Dedifferentiated amniotic fluid mesenchymal stem cell (primary cell): ENCODE results near the gene PLAU.
"Not testable (repeated sequence)": the region's sequence is repeated elsewhere in the genome, so short reads cannot be mapped to it uniquely, and the experiment has no call there.

Source experiments
- DNase-seq: peaks from one replicate; pipeline ENCODE4 v3.0.0-alpha.2; 2016; ENCODE audit errors: extremely low spot score

The PLAU gene

DNA sequence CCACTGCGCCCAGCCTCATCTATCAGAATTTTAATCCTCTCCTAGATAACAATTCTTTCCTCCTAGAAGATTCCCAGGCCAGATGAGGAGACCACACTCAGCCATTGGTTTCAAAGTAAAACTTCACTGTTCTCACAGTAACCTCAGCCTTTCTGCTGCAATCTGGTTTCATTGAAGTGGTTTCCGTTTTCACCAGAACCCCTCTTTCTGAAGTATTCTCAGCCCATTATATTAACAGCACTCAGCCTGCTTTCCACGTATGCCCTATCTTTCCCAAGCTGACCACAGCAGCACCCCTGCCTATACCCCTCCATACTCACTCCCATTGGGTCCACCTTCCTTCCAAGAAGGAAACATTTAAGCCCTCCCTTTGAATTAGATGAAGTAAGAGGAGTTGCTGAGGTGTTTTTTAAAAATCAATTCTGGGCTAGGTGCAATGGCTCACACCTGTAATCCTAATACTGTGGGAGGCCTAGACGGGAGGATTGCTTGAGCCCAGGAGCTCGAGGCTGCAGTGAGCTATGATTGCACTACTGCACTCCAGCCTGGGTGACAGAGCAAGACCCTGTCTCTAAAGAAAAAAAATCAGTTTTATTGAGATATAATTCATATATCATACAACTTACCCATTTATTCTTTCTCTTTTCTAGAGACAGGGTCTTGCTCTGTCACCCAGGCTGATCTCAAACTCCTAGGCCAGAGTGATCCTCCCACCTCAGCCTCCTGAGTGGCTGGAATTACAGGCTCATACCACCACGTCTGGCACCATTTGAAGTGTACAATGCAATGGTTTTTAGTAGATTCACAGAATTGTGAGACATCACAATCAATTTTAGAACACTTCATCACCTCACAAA is 11.3 kb downstream of the PLAU start:
- DNase-seq: no peak

DNA sequence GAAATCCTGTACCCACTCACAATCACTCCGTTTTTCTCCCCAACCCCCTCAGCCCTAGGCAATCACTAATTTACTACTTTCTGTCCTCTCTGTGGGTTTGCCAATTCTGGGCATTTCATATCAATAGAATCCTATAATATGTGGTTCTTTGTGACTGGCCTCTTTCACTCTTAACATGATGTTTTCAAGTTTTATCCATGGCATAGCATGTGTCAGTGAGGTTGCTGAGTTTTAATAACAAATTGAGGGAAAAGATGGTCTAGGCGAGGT is 11.9 kb downstream of the PLAU start:
- DNase-seq: no peak

DNA sequence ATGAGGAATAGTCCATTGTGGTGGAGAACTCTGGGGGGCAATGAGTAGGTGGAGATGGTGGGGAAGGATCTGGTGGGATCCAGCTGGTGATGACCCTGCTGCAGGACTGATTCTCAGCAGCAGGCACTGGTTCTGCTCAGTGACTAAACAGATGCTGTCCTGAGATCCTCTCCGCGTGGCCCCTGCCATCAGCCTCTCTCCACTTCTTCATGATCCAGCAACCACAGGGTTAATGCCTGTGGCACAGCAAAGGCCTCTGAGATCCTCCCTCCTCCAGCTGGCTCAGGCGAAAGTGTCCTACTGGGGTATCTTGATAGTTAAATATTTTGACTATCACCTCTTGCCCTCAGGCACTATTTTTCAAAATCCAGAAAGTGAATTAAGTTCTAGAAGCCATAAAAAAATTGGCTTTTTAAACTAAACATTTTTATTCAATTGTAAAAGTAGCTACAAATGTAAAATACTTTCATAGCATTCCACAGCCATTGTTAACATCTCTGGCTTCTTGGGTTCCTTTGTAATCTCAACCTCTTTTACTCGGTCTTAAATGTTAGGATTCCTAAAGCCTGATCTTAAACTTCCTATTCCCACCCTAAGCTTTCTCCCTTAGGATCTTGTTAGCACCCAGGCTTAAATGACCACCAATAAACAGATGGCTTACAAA is 13.1 kb downstream of the PLAU start:
- DNase-seq: no peak

DNA sequence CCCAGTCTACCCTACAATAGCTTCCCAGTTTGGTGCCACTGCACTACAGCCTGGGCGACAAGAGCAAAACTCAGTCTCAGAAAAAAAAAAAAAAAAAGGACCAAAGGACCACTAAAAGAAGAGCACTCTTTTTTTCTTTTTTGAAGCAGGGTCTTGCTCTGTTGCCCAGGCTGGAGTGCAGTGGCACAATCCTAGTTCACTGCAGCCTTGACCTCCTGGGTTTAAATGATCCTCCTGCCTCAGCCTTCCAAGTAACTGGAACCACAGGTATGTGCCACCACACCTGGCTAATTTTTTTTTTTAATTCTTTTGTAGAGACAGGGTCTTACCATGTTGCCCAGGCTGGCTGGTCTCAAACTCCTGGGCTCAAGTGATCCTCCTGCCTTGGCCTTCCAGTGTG is 14.0 kb downstream of the PLAU start:
- DNase-seq: no peak

DNA sequence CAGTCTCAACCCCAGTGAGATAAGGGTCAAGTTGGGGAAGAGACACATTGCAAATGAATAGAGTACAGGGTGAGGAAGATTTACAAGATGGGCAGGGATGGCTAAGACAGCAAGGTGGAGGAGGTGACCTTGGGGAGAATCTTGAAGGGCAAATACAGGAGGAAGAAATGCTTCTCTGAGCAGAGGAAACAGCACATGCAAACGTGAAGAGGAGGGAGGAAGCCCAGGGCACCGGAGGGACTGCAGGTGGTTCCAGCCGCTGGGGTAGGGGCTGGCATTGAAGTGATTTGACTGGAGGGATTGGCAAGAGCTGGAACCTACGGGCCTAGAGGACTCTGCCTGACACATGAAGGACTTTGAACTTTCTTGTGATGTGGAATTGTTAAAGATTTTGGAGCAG is 14.6 kb downstream of the PLAU start:
- DNase-seq: no peak

DNA sequence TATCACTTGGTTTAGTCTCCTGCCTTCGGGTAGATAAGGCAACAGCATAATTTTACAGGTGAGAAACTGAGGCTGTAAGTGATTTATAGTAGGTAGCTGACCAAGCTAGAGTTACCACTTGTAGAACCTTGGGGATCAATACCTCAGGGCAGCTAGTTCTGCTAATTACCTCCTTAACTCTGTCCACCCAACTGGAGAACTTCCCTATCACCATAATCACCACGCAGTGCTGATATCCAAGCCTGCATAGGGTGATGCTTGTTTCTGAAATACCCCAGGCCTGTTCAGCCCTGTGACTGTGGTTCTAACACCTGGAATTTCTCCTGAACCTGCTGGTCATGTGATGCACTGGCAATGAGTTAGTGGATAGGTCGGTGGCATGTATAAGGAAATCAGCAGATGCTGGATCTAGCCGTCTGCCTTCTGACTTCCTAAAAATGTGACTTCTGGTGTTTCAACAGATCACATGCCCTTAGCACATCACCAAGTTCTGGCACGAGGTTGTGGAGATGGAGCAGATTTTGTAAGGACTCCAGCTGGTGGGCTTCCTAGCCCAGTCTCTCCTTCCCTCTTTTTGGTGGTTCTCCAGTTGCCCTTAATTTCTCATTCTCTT is 15.3 kb downstream of the PLAU start:
- DNase-seq: no peak

DNA sequence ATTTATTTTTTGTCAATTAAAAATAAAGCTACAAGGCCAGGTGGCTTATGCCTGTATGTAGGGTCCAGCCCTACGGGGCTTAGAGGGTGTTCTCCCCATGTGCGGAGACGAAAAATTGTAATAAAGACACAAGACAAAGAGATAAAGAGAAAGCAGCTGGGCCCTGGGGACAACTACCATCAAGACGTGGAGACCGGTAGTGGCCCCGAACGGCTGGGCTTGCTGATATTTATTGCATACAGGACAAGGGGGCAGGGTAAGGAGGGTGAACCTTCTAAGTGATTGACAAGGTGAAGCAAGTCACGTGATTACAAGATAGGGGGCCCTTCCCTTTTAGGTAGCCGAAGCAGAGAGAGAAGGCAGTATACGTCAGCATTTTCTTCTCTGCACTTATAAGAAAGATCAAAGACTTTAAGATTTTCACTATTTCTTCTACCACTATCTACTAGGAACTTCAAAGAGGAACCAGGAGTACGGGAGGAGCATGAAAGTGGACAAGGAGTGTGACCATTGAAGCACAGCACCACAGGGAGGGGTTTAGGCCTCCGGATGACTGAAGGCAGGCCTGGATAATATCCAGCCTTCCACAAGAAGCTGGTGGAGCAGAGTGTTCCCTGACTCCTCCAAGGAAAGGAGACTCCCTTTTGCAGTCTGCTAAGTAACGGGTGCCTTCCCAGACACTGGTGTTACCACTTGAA is 19.8 kb downstream of the PLAU start:
- not testable (repeated sequence) for DNase-seq

DNA sequence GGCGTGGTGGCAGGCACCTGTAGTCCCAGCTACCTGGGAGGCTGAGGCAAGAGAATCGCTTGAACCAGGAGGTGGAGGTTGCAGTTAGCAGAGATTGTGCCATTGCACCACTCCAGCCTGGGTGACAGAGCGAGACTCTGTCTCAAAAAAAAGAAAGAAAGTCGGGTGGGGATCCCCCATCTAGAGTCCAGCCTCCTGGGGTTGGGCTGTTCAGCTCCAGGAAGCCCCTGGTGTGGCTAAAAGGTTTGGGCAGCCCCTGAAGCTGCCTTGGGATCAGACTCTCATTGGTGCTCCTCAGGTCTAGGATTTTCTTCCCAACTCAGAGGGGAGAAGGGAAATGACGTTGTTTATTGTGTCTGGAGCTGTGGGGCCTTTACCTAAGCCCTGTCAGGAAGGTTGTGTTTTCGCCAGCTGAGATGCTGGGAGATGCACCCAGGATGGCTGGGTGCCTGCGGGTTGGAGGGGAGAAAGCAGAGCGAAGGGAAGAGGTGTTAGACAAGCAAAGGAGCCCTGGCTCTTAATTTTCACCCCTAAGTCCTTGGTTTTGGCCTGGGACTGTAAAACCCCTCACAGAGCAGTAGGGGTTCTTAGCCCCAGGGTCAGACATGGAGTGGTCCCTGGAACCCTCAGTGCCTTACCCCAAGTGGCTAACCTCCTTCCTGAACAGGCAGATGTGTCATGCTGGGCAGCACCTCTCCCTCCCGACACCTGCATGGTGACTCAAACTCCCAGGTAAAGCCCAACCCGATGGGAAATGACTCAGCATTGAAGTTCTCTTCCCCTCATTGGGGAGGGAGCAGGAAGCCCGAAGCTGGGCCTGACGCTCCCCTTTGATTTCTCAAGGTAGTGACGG is 21.1 kb downstream of the PLAU start:
- no peak for DNase-seq

DNA sequence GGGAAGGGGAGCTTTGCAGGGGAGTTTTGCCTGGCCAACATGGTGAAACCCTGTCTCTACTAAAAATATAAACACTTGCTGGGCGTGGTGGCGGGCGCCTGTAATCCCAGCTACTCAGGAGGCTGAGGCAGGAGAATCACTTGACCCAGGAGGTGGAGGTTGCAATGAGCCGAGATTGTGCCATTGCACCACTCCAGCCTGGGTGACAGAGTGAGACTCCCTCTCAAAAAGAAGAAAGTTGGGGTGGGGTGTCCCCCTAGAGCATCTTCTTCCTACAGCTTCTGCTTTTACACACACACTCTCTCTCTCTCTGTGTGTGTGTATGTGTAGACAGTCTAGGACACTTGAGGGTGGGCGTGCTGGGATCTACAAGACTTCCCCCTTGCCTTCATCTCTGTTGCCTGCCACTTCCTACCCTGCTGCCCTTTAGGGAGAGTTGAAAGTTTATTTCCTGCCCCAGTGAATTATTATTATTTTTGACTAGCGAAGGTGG is 21.7 kb downstream of the PLAU start:
- DNase-seq: no peak

DNA sequence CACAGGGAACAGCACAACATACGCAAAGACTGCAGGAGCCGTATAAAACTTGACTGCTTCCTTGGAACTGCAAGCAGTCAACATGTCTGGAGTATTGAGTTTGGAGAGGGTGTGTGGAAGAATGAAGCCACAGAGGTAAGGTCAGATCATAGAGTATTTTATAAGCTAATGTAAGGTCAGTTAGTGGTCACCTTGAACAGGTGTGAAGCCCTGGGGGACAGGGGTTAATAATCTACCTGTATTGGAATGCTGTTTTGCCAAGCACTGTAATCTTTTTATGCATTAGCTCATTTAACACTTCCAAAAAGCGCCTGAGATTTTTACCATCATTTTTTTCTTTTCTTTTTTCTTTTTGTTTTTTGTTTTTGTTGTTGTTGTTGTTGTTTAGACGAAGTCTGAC is 23.1 kb downstream of the PLAU start:
- no peak for DNase-seq

DNA sequence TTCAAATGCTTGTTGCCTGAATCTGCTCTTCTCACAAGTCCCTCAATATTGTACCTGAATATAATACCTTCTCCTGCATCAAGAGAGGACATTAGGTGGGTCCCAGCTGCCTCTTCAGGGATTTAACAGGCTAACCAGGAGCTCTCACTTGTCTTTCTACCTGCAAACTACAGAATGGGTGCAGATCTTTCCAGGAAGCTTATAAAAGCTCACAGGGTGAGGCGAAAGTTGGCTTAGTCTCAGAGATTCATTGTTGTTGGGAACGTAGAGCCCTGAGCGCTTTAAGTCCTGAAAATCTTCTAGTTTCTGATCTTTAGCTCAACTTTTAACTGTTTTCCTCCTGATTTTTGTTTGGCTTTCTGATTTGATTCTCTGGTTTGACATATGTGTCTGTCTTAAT is 25.0 kb downstream of the PLAU start:
- DNase-seq: no peak

DNA sequence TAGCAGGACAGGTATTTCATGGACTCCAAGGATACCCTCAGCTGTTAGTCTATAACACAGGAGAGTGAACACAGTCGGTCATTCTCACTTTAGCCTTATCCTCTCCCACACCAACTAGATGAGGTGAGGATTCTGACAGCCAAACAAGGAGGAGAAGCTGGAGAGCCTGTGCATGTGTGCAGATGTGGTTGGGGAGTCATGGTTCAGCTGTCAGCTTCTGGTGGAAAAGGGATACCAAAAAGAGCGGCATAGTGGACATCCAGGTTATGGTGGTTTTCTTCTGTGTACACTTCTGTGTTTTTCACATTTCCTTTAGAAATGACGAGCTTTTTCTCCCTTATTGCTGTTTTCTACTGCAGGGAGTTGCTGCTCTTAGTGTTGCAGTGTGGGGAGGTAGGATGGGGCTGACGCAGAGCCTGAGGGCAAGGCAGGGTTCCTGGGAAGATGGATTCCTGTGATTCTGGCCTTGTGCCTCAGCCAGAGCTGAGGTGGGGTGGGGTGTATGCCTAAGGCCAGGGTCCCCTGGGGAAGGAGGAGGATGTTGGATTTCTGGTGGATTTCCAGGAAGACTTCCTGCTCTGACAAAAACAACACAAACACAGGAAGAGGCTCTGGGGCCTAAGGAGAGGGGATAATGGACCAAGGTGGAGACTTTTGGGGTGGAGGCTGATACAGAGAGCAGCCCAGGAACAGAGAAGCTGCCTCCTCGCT is 26.6 kb downstream of the PLAU start:
- DNase-seq: no peak

DNA sequence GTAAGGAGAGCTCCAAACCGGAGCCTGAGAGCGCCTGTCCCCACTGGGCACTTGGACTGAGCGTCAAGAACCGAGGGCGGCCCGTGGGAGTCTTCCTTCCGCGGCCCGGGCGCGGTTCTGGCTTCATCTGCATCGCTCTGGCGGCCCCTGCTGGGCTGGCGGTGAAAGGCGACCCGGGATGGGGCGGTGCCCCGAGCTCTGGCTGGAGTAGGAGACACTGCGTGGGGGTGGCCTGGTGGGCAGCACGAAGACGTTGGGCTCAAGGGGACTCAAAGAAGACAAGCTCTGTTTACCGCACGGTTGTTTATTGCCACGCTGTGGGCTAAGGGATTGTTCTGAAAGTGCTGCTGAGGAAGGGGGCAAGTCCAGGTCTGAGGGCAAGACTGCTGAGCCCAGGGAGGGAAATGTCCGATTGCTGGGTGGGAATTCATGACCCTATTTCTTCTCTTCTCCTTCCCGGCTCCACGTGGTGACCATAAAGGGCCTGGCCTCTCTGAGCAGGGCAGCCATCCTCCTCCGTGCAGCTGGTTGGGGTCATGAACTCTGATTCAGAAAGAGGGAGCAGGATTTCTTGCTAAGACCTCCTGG is 29.8 kb downstream of the PLAU start:
- DNase-seq: peak; percentile 26

DNA sequence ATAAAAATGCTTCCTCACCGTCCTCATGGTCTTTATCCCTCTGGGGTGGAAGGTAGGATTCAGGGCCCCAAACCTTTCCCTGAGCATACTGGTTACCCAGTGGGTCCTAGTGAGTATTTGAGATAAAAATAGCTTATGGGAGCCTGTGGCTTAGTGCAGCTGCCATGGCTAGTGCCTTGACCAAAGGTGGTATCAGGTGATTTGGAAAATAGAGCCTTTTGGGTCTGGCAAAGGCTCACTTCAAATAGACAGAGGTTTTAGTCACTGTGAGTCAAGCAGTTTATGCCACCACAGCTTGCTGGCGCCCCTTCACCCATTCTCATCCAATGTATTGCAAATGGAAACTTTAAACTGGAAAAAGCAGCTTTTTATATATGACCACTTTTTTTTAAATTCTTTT is 30.4 kb downstream of the PLAU start:
- no peak for DNase-seq

DNA sequence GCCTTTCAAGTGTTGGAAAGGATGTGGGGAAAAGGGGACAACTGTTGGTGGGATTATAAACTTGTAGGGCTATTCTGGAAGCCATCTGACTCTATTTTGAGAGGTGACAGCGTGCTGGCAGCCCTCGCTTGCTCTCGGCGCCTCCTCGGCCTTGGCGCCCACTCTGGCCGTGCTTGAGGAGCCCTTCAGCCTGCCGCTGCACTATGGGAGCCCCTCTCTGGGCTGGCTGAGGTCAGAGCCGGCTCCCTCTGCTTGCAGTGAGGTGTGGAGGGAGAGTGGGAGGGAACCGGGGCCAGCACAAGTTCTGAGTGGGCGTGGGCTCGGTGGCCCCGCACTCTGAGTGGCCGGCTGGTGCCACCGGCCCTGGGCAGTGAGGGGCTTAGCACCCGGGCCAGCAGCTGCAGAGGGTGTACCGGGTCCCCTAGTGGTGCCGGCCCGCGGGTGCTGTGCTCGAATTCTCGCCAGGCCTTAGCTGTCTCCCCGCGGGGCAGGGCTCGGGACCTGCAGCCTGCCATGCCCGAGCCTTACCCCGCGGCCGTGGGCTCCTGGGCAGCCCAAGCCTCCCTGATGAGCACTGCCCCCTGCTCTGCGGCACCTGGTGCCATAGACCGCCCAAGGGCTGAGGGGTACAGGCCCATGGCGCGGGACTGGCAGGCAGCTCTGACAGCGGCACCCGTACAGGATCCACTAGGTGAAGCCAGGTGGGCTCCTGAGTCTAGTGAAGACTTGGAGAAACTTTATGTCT is 33.6 kb downstream of the PLAU start:
- no peak for DNase-seq

DNA sequence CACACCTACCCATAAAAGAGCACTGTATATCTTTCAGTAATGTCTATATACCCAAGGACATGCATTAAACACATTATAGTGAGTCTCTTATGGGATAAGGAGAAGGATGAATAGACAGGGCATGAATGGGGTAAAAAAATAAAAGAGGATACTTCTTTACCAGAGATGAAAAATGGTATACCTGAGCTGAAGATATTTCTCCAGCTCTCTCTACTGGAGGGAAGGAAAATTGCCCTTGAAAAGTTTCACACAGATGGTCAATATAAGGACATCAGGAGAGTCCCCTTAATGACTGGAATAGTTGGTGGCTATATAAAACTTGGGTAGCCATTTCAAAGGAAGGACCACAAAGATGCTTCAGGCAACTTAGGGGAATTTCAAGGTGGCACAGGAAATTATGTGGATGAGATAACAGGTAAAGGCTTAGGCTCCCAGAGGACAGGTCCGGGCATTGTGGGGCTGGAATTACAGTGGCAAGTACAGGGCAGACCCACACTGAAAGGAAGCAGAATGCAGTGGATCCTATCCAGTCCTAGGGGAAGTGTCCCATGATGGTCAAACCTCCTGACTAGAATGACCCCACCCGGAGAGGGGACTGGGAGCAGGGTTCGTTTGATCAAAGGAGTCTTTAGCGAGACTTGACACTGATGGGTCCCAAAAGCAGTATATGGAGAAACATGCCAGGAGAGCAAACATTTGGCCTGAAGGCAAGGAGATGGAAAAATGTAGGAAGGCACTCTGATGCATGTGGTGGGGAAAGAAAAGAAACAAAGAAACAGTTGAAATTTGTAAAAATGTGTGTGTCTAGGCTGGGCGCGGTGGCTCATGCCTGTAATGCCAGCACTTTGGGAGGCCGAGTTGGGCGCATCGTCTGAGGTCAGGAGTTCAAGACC is 35.6 kb downstream of the PLAU start:
- DNase-seq: no peak

DNA sequence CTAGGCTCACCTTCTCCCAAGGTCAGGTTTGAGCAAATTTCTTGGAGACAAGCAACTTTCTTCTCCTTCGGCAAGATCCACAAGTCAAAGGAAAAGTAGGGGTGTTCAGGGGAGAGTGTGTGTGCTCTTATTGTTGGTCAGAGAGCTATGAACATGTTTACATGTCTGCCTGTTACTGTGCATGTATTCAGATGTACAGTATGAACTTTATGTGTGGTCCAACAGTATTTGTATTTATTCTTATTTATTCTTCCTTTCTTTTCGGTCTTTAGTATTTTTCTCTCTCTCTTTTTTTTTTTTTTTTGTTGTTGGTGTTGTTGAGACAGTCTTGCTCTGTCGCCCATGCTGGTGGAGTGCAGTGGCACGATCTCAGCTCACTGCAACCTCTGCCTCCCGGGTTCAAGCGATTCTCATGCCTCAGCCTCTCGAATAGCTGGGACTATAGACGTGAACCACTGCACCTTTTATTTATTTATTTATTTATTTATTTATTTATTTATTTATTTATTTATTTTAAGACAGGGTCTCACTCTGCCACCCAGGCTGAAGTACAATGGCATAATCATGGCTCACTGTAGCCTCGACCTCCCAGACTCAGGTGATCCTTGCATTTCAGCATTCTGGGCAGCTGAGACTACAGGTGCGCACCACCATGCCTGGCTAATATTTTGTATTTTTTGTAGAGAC is 38.2 kb downstream of the PLAU start:
- no peak for DNase-seq
